ENCODE results near the gene MXRA8. TPM values are rescaled to one million over a fixed set of nuclear protein-coding genes. Genes with fewer than 3 reads are reported as not detected.

The MXRA8 gene
- total RNA-seq, 1 experiment from 2014 or later = 9.6 TPM

DNA sequence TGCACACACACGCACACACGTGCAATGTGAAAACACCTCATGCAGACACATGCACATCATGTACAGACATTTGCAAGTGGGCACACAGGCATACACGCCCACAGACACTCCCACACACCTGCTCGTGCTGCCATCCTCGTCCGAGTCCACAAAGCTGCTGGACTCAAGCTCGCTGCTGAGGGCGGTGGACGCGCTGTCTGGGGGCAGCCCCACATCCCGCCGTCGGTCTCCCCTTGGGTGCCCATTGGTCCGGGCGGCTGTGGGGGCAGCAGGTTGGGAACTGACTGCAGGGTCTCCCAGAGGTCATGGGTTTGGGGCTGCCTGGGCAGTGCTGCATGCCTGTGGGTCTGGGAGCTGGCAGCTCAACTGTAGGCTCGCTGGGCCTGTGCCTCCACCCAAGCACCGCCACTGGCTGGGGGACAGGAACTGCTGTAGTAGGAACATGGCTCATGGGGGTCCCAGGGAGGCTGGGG is 16.8 kb downstream of the MXRA8 start:
- Histone ChIP-seq H3K79me2 (ENCODE audit: insufficient read depth, low read length) (no peaks in the 10 kb centered on the region; the same call in 1 of the 2 replicates), H3K27ac (ENCODE audit: insufficient read length, low read depth, low read length) (no peak overlapping the region), H2BK120ac (ENCODE audit: low read depth, low read length, poor library complexity, severe bottlenecking) (no peak overlapping the region), H3K18ac (ENCODE audit: insufficient read length, low read depth, low read length) (no peak overlapping the region), H3K79me1 (ENCODE audit: insufficient read depth, low read depth, low read length, poor library complexity, severe bottlenecking) (peaks cover 2% of the 10 kb centered on the region), H2AFZ (ENCODE audit: low read length) (no peak overlapping the region), H3K4ac (ENCODE audit: low read depth, low read length) (no peak overlapping the region), H3K23me2 (ENCODE audit: insufficient read length, low read depth, low read length, poor library complexity, severe bottlenecking) (no peaks in the 10 kb centered on the region), H3K56ac (ENCODE audit: insufficient read length, low read depth, low read length) (no peak overlapping the region), H3K4me2 (ENCODE audit: insufficient read depth, insufficient read length, low read length) (no peak overlapping the region), H4K91ac (ENCODE audit: insufficient read length, low read depth, low read length) (no peak overlapping the region), H2BK20ac (ENCODE audit: low read depth, low read length, poor library complexity, severe bottlenecking) (no peak overlapping the region), H3K9me3 (ENCODE audit: control insufficient read depth, low read depth, low read length) (no peaks in the 10 kb centered on the region), H4K8ac (replicated peaks; ENCODE audit: insufficient read length, low read depth, low read length) (no peak overlapping the region), H3K14ac (ENCODE audit: insufficient read depth, low read length) (no peak overlapping the region), H2BK15ac (ENCODE audit: low read depth, low read length) (no peak overlapping the region), H3K23ac (ENCODE audit: insufficient read length, low read depth, low read length) (no peak overlapping the region), H3K9ac (ENCODE audit: extremely low read depth, insufficient read length, low read length) (no peak overlapping the region), H4K5ac (ENCODE audit: insufficient read length, low read depth, low read length) (no peak overlapping the region), H3T11ph (ENCODE audit: low read length) (no peak overlapping the region), H3K4me1 (ENCODE audit: insufficient read depth, low read length) (no peaks in the 10 kb centered on the region), H2BK5ac (ENCODE audit: insufficient read length, low read length) (no peak overlapping the region), H4K20me1 (ENCODE audit: control insufficient read depth, insufficient read depth, insufficient read length) (no peaks in the 10 kb centered on the region), H2AK5ac (ENCODE audit: insufficient read length, low read length) (no peak overlapping the region), H2BK12ac (ENCODE audit: insufficient read length, low read depth, low read length) (no peak overlapping the region), H3K27me3 (ENCODE audit: insufficient read depth, low read length) (no peaks in the 10 kb centered on the region)
- Mint-ChIP-seq H3K27ac (no peak overlapping the region), H3K9me3 (peaks cover 0 to 8% of the 10 kb centered on the region in 2 experiments; a peak in 3 of 5 replicates), H3K36me3 (ENCODE audit: insufficient read depth in 1 of 3, low read depth in 3 of 3) (peaks cover 21 to 36% (median 31%) of the 10 kb centered on the region in 3 experiments), H3K4me1 (no peaks in the 10 kb centered on the region), H3K27me3 (ENCODE audit: low read depth) (no peaks in the 10 kb centered on the region), H3K4me3 (peak overlapping the region in 1 of 2 experiments; percentile 32; a peak in 1 of 5 replicates)
- TF ChIP-seq, protein P1, sequence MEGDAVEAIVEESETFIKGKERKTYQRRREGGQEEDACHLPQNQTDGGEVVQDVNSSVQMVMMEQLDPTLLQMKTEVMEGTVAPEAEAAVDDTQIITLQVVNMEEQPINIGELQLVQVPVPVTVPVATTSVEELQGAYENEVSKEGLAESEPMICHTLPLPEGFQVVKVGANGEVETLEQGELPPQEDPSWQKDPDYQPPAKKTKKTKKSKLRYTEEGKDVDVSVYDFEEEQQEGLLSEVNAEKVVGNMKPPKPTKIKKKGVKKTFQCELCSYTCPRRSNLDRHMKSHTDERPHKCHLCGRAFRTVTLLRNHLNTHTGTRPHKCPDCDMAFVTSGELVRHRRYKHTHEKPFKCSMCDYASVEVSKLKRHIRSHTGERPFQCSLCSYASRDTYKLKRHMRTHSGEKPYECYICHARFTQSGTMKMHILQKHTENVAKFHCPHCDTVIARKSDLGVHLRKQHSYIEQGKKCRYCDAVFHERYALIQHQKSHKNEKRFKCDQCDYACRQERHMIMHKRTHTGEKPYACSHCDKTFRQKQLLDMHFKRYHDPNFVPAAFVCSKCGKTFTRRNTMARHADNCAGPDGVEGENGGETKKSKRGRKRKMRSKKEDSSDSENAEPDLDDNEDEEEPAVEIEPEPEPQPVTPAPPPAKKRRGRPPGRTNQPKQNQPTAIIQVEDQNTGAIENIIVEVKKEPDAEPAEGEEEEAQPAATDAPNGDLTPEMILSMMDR (conservative IDR thresholded peaks at IDR 0.05) = no peak
- no CpG with 5 or more reads among the region's 17 CpGs for WGBS (ENCODE audit: extremely low coverage, insufficient read length, low lambda C conversion rate)
- DNase-seq = no peak

Data from H9 (cell line).